WTC11 (cell line): Measurements from ENCODE around the gene PROSER3.
"Not testable (repeated sequence)": the region's sequence is repeated elsewhere in the genome, so short reads cannot be mapped to it uniquely, and the experiment has no call there.

Experiments used
- AR ChIP-seq: fragments of 250-450 bp; sonication (Bioruptor Pico); IDR thresholded peaks from 2 replicates; pipeline ENCODE4 v1.9.0; 2021; ENCODE audit warnings: mild to moderate bottlenecking
- CREB1 ChIP-seq: sonication (generic); formaldehyde crosslinking; IDR thresholded peaks from 2 replicates; pipeline ENCODE4 v1.8.0; 2023; ENCODE audit warnings: mild to moderate bottlenecking, missing genetic modification reagents
- E2F4 ChIP-seq: sonication (generic); formaldehyde crosslinking; IDR thresholded peaks from 2 replicates; pipeline ENCODE4 v1.8.1; 2022; ENCODE audit warnings: low read depth, mild to moderate bottlenecking, moderate library complexity, missing genetic modification reagents, borderline replicate concordance
- ELF4 ChIP-seq: sonication (generic); formaldehyde crosslinking; IDR thresholded peaks from 2 replicates; pipeline ENCODE4 v1.8.1; 2022; ENCODE audit warnings: low read depth, mild to moderate bottlenecking, moderate library complexity, missing genetic modification reagents
- SP1 ChIP-seq: sonication (generic); formaldehyde crosslinking; conservative IDR thresholded peaks from 2 replicates; pipeline ENCODE4 v1.8.1; 2022; ENCODE audit warnings: missing genetic modification reagents
- TF ChIP-seq, protein P1 (sequence below): fragments of 200-600 bp; IDR thresholded peaks from 2 replicates; pipeline ENCODE4 v1.8.0; 2022; ENCODE audit warnings: antibody characterized with exemption
- TF ChIP-seq, protein P2 (sequence below): sonication (generic); formaldehyde crosslinking; IDR thresholded peaks from 2 replicates; pipeline ENCODE4 v1.8.0; 2022; ENCODE audit warnings: mild to moderate bottlenecking, missing genetic modification reagents
- TF ChIP-seq, protein P3 (sequence below): fragments of 250-450 bp; sonication (Bioruptor Pico); IDR thresholded peaks from 2 replicates; pipeline ENCODE4 v1.9.0; 2021; ENCODE audit warnings: mild to moderate bottlenecking, borderline replicate concordance

GRCh38 chr19:35795564-35795963, 37.6 kb downstream of the PROSER3 start:
- TF ChIP-seq, protein P1, sequence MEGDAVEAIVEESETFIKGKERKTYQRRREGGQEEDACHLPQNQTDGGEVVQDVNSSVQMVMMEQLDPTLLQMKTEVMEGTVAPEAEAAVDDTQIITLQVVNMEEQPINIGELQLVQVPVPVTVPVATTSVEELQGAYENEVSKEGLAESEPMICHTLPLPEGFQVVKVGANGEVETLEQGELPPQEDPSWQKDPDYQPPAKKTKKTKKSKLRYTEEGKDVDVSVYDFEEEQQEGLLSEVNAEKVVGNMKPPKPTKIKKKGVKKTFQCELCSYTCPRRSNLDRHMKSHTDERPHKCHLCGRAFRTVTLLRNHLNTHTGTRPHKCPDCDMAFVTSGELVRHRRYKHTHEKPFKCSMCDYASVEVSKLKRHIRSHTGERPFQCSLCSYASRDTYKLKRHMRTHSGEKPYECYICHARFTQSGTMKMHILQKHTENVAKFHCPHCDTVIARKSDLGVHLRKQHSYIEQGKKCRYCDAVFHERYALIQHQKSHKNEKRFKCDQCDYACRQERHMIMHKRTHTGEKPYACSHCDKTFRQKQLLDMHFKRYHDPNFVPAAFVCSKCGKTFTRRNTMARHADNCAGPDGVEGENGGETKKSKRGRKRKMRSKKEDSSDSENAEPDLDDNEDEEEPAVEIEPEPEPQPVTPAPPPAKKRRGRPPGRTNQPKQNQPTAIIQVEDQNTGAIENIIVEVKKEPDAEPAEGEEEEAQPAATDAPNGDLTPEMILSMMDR: not testable (repeated sequence)
- TF ChIP-seq SP1 (CRISPR knock-in tag); AR; E2F4; CREB1 (CRISPR knock-in tag); ELF4: not testable (repeated sequence)
- TF ChIP-seq, protein P2, sequence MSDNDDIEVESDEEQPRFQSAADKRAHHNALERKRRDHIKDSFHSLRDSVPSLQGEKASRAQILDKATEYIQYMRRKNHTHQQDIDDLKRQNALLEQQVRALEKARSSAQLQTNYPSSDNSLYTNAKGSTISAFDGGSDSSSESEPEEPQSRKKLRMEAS (CRISPR knock-in tag): not testable (repeated sequence)
- TF ChIP-seq, protein P3, sequence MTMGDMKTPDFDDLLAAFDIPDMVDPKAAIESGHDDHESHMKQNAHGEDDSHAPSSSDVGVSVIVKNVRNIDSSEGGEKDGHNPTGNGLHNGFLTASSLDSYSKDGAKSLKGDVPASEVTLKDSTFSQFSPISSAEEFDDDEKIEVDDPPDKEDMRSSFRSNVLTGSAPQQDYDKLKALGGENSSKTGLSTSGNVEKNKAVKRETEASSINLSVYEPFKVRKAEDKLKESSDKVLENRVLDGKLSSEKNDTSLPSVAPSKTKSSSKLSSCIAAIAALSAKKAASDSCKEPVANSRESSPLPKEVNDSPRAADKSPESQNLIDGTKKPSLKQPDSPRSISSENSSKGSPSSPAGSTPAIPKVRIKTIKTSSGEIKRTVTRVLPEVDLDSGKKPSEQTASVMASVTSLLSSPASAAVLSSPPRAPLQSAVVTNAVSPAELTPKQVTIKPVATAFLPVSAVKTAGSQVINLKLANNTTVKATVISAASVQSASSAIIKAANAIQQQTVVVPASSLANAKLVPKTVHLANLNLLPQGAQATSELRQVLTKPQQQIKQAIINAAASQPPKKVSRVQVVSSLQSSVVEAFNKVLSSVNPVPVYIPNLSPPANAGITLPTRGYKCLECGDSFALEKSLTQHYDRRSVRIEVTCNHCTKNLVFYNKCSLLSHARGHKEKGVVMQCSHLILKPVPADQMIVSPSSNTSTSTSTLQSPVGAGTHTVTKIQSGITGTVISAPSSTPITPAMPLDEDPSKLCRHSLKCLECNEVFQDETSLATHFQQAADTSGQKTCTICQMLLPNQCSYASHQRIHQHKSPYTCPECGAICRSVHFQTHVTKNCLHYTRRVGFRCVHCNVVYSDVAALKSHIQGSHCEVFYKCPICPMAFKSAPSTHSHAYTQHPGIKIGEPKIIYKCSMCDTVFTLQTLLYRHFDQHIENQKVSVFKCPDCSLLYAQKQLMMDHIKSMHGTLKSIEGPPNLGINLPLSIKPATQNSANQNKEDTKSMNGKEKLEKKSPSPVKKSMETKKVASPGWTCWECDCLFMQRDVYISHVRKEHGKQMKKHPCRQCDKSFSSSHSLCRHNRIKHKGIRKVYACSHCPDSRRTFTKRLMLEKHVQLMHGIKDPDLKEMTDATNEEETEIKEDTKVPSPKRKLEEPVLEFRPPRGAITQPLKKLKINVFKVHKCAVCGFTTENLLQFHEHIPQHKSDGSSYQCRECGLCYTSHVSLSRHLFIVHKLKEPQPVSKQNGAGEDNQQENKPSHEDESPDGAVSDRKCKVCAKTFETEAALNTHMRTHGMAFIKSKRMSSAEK (CRISPR knock-in tag): not testable (repeated sequence)
